GM10266 (cell line): Measurements from ENCODE around the gene STOM.

Experiments
- DNase-seq: peaks from one replicate; pipeline ENCODE4 v3.0.0; 2012; ENCODE audit errors: extremely low spot score
- CTCF ChIP-seq: IDR thresholded peaks from 2 replicates; pipeline ENCODE4 v1.5.1; 2012; ENCODE audit warnings: mild to moderate bottlenecking, low read depth; ENCODE audit not compliant: control insufficient read depth, insufficient read depth; ENCODE audit errors: missing control alignments

Gene STOM

GRCh38 chr9:121331992-121332685, 37.9 kb downstream of the STOM start:
- DNase-seq: no peak
- TF ChIP-seq CTCF: no peak

- TF ChIP-seq CTCF: no peak
- no peak for DNase-seq
These were observed 38.5 kb downstream of the STOM start for GRCh38 chr9:121331549-121331948.

- TF ChIP-seq CTCF: no peak
- no peak for DNase-seq
These were observed 41.0 kb downstream of the STOM start for GRCh38 chr9:121328876-121329681.

- TF ChIP-seq CTCF: no peak
- DNase-seq: no peak
These were observed 41.6 kb downstream of the STOM start for GRCh38 chr9:121328476-121328875.

GRCh38 chr9:121326901-121327613, 43.0 kb downstream of the STOM start:
- no peak for TF ChIP-seq CTCF
- DNase-seq: no peak

- no peak for TF ChIP-seq CTCF
- no peak for DNase-seq
These were observed 43.8 kb downstream of the STOM start for GRCh38 chr9:121326130-121326838.
